DMS 273 (cell line): ENCODE data around the gene FRMD8.
"Not testable (repeated sequence)": the region's sequence is repeated elsewhere in the genome, so short reads cannot be mapped to it uniquely, and the experiment has no call there.

Experiments
- DNase-seq: peaks from one replicate; lab custom pipeline; 2025; ENCODE audit not compliant: unreplicated experiment; lab: John Stamatoyannopoulos, UW

FRMD8 gene

DNA sequence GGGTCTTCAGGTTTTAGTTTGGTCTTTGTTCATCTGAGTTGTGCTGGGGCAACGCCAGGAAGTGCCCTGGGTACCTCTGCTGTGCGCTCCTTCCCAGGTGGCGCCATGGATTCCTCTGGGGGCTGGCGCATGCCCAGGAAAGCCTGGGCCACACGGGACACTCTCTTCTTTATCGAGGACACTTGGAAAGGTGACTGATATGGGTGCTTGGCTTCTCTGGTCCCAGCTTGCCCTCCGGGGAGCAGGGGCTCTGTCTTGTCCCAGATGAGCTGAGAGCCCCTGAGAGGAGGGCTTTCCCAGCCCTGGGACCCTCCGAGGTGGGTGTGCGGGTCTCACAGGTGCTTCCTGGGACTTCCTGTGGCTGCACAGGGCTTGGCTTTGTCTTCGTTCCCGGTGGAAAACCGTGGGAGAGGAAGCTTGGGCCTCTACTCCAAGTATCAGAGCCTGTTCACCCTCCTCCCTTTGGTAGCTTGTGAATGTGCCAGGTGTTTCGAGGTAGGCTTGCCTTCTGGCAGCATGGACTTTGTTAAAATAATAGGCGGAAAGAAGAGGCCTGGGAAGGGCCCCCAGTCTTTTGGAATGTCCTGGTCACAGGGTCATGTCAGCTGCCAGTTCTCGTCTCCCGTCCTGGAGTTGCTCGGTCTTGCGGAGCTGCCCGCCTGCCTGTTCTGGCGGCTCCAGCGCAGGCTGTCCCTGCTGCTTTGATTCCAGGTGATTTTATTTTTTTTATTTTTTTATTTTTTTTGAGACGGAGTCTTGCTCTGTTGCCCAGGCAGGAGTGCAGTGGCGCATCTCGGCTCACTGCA lies 26.0 kb downstream of the FRMD8 start:
- DNase-seq: no peak

DNA sequence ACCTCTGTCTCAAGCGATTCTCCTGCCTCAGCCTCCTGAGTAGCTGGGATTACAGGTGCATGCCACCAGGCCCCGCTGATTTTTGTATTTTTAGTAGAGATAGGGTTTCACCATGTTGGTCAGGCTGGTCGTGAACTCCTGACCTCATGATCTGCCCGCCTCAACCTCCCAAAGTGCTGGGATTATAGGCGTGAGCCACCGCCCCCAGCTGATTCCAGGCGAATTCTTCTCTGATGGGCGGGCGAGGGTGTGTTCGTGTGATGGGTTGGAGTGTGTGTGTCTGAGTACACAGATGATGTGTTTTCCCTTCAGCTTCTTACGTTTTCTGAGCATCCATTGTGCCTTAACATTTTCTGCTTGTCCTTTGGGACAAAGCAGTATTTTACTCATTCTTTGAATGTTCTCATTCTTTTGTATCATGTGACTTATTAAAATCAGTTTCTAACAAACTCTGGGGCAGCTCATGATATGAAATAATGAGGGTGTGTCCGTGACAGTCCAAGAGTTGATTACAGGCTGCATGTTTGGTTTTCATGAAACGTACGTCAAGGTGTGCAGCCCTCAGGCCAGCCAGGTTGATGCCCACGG lies 26.7 kb downstream of the FRMD8 start:
- not testable (repeated sequence) for DNase-seq

DNA sequence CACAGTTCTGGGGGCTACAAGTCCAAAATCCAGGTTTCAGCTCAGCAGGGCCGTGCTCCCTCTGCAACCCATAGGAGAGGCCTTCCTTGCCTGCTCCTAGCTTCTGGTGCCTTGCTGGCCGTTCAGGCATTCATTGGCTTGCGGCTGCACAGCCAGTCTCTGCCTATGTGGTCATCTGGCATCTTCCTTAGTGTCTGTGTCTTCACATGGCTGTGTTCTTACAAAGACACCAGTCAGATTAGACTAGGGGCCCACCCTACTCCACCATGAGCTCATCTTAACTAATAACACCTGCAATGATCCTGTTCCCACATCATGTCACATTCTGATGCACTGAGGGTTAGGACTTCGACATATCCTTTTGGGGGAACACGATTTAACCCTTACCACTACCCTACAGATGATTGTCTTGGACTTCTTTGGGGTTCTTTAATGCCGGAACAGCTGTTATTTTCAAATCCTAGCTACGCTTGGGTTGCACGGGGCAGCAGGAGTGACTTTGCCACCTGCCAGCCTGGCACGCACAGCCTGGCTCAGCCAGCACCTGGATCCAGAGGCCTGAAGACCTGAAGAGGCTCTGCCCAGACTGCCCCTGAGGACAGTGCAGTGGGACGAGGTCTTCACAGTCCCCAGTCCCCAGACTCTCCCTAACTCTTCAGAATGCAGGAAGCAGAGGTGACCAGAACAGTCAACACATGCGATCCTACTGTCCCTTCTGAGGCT lies 28.5 kb downstream of the FRMD8 start:
- DNase-seq: no peak

DNA sequence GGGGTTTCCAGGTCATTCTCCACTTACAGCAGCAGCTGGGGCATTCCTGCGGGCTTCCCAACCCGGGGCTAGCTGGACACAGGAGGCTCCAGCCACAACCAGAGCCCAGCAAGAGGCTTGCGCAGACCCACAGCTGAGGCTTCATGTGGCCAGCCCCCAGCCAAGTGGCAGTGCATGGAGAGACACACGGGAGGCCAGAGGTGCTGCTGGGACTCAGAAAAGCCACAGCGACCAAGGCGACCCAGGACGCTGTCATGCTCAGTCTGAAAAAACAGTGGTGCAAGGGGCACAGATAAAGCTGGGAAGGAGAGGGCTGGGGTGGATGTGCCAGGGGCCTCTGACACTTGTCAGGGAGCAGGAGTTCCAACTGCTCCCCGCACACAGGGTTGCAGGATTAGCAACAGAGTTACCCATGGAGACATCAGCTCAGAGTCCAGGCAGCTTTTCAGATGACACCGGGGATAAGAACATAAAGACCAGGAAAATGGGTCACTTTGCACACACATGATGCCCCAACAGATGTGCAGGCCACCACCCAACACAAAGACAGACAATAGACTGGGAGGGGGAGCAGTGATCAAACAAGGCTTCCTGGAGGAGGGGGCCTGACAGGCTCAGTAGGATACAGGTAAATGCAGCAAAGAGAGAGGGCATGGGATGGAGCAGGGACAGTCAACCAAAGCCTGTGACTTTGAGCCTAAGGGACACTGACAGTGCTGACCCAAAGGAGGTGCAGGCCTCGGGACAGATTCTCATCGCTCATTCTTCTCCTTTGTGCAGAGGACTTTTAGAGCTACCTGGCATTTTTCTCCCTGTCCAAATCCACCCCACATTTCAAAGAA lies 29.3 kb downstream of the FRMD8 start:
- no peak for DNase-seq

DNA sequence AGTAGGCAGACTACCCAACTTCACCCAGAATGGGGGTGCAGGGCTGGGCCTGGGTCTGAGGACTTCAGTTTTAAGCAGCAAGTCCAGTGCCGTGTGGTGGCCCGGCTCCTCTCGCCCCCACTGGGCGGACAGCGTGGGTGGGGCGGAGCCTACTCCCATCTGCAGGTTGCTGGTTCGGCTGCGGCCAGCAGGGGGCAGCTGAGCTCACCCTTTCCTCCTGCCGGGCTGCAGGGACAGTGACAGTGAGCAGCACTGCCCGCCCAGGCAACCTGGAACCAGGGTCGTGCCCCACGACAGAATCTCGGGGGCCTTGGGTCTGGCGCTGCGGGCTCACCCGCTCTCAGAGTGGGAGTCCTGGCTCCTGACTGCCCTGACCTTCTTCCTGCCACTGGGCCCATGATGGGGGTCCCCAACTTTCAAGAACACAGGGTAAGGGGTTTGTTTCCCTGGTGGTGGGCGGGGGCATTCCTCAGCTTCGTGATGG lies 29.9 kb downstream of the FRMD8 start:
- DNase-seq: peak; percentile 87

DNA sequence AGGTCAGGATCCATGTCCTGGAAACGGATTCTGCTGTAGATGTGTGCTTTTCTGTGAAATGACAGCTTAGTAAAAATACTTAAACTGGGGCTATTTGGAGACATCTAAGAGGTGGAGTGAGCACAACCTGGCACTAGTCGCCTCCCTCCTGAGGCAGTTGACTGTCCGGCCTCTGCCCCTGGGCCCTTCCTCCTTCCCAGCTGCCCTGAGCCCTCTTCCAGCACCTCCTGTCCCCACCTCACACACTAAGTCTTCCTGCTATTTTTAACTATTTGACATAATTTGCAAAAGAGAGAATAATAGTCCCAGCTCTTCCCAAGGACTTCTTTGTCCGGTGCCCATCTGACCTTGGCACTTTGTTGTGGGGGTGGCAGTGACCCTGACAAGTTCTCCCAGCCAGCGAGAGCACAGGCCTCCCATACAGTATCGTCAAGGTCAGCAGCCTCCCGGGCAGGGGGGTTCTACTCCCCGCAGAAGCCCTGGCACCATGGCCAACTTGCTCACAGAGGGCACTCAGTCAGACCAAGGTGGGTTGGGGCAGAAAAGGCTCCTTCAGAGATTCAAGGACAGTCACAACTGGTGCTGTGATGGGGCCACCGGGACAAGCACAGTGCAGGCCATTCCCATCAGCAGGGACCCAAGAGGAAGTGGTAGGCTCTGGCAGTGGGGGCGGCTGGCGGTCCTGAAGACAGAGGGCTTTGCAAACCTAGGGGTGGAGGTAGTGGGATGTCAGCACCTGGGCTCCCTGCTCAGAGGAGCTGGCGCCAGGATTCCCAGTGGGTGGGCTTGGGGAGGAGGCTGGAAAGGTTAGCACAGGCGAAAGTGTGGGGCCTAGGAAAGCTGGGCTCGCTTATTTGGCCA lies 30.6 kb downstream of the FRMD8 start:
- no peak for DNase-seq

DNA sequence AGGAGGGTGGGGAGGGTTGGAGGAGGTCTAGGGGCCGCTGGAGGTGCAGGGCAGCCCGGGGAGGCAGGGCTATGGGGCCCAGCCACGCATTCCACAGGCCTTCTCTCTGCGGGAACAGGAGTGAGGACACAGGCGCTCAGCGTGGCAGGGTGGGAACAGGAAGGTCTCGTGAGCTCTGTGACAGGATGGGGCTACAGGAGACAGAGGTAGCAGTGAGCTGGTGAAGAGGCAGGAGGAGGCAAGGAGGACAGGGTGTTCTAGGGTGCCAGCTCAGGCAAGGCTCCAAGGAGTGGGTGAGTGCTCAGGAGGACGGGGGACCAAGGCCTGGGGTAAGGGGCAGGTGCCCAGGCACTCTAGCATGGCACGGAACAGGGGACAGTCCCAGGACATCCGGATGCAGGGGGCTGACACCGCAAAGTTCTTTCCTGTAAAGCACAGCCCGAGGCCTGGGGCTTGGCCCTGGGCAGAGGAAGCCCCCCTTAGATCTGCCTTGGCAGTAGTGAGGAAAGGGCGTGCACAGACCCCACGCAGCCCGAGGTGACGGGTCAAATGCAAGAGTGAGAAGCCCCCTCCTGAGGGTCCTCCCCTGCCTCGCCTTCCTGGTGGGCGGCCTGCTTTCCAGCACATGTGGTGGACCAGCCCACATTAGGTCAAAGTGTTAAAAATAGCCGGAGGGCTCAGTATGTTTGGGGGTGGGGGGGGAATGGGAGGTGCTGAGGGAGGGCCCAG lies 31.4 kb downstream of the FRMD8 start:
- no peak for DNase-seq

DNA sequence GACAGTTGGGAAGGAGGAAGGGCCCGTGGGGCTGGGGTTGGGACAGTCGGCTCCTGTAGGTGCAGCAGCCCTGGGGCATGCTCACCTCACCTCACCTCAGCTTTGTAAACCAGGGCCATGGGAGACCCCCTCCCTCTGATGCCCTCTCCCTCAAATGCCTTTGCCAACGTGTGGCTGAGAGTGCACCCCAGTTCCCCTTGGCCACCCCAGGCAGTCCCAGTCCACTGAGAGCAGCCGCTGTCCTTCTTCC lies 31.9 kb downstream of the FRMD8 start:
- no peak for DNase-seq

DNA sequence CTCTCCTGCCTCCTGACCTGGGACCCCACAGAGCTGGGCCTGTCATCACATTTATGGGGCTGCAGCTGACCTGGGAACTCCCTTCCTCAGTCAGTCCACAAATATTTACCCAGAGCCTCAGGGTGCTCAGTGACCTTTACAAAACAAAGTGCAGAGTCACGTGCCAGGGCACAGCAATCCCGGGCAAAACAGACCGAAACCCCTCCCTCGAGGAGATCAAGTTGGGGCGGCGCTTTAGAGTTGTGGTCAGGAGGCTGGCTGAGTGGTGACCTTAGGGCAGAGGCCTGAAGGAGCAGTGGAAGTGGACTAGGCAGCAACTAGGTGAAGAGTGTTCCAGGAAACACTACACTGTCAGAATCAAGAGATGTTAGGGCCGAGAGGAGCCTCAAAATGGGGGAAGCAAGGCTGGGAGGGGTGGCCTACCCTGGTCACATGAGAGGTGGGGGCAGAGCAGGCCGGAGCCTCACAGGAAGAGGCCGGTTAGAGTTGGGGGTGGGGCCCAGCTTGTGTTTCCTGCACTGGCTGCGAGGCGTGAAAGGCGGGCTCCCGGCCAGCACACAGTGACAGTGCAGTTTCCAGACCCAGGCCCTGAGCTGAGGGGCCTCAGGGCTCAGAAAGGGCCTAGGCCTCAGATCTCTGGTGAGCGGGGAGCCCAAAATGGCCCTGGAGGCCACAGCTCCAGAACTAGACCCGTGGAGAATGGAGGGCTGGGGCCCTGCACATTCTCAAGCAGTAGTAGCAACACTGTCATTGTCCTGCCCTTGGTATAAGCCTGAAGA lies 32.4 kb downstream of the FRMD8 start:
- peak; percentile 93 for DNase-seq

DNA sequence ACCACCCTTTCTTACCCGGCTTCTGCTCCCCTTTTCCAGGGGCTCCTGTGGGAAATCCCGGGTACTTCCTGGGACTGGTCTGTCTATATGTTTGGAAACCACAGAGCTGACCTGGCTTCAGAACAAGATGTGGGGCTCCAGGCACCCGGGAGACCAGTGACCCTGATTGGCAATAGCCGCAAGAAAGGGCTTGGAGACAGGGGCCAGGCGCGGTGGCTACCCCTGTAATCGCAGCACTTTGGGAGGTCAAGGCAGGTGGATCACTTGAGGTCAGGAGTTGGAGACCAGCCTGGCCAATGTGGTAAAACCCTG lies 33.0 kb downstream of the FRMD8 start:
- no peak for DNase-seq

DNA sequence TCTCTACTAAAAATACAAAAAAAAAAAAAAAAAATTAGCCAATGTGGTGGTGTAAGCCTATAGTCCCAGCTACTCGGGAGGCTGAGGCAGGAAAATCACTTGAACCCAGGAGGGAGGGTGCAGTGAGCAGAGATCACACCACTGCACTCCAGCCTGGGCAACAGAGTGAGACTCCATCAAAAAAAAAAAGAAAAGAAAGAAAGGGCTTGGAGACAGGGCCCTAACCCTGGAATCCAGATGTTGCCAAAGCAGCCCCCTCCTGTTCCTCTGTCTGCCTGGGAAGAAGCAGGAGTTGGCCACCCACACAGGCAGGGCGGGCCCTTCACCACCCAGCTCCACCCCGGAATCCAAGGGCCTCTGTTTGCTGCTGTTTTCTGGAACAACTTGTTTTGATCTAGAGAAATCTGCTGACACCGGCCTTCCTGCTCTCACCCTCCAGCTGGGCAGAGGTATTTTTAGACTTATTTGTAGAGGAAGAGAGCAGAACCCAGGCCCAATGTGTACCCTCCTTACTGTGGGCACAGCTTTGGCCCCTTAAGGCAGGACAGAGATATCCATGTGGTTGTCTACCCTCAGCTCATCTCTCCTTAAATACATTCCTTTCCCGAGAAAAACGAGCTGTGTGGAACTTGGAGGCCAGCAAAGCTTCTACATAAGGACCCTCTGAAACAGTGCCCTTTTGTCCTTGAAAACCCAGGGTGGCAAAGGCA lies 33.5 kb downstream of the FRMD8 start:
- DNase-seq: peak; percentile 90

DNA sequence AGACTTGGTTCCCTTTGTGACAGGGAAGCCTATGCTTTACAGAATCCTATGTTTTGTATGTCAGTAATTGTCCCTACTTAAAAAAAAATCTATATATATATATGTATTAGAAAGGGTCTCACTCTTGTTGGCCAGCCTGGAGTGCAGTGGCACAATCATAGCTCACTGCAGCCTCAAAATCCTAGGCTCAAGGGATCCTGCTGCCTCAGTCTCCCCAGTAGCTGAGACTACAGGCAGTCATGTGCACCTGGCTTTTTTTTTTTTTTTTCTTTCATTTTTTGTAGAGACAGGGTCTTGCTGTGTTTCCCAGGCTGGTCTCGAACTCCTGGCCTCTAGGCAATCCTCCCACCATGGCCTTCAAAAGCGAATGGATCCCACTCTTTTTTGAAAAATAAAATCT lies 34.1 kb downstream of the FRMD8 start:
- DNase-seq: no peak

DNA sequence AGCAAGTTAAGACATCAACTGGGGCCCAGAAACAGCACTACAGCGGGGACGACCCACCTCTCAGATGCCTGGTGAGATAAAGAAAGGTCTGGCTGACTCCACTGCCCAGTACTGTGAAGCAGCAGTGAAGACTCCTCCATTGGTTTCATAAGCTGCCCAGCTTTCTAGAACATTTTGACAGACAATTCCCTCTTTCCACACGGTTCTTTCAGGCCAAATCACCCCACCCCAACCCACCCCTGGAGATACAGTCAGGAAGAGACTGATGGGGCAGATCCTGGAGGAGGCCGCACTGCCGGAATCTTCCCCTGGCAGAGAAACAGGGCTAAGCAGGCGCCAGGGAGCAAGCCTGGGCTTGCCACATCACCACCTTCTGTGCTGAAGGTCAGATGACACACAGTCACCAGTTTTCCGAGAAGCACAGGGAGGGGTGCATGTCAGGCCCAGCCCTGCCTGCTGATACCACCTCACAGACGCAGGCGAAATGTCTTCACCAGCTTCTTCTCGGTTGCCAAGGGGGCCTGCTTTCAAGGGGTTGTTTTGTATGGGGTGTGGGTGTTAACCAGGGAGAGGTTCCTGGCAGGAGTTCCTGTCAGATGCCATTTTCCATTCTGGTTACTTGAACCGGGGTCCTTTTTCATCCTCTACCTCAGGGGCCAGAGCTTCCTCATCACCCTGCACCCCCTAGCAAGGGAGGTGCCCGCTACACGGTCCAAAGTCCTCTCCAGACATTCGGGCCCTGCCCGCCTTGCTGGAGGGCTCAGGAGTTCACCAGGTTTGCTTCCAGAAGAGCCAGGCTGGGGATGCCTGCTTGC lies 34.7 kb downstream of the FRMD8 start:
- DNase-seq: peak; percentile 96

DNA sequence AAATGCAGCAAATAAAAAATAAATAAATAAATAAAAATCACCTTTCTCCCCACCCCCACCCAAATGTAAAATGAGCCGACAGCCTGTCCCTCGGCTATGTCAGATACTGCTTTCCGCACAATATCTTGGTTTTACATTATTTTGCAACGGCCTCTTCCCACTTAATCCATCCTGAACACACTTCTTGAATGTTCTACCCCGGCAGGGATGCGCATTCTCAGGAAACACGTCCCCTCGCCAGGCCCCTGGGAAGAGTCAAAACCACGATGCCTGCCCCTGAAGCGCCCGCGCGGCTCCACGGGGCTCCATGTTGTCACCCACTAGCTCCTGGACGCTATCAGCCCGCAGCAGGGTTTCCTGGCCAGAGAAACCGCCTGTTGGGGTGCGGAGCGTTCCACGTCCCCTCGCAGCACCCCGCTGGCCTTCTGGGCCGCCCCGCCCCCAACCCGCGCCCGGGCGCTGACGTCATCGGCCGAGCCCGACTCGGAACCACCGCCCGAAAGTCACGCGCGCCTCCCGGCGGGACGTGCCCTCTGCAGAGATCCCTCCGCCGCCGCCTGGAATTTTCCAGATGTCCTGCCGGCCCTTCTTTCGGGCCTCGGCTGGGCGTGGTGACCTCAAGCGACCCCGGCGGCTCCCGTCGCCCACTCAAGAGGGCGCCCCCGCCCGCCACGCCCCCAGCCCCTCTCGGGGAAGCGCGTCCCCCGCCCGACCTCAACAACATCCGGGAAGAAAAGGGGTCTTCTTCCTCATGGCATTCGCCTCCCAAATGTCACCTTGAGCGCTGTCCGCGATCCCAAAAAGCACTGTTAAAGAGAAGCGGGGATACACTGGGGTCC lies 35.6 kb downstream of the FRMD8 start:
- DNase-seq: peak; percentile 97

DNA sequence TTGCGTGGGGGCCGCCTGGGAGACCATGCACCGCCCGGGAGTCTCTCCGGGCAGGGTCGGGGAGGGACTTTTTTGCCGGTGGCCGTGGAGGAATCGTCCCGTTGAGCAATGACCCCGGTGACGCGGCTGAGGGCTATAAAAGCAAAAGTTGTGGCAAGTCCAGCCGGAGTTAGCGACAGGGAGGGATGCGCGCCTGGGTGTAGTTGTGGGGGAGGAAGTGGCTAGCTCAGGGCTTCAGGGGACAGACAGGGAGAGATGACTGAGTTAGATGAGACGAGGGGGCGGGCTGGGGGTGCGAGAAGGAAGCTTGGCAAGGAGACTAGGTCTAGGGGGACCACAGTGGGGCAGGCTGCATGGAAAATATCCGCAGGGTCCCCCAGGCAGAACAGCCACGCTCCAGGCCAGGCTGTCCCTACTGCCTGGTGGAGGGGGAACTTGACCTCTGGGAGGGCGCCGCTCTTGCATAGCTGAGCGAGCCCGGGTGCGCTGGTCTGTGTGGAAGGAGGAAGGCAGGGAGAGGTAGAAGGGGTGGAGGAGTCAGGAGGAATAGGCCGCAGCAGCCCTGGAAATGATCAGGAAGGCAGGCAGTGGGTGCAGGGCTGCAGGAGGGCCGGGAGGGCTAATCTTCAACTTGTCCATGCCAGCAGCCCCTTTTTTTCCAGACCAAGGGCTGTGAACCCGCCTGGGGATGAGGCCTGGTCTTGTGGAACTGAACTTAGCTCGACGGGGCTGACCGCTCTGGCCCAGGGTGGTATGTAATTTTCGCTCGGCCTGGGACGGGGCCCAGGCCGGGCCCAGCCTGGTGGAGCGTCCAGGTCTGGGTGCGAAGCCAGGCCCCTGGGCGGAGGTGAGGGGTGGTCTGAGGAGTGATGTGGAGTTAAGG lies 36.4 kb downstream of the FRMD8 start, which contains the start of gene NEAT1:
NEAT1 (plus strand) TSS at position 166 of the 883 bp plus-strand sequence.
- DNase-seq: peak; percentile 90
